Loucy (cell line): ENCODE data around the gene BICRA.
"Not testable (repeated sequence)": the region's sequence is repeated elsewhere in the genome, so short reads cannot be mapped to it uniquely, and the experiment has no call there.

Experiments
- H2AFZ ChIP-seq: fragments of 200-600 bp; sonication (generic); 2 replicates; pipeline ENCODE4 v1.6.0; 2016; ENCODE audit warnings: antibody characterized with exemption, mild to moderate bottlenecking, low read length, moderate library complexity
- H3F3A ChIP-seq: fragments of 200-600 bp; 2 replicates; pipeline ENCODE4 v1.6.0; 2016; ENCODE audit warnings: antibody characterized with exemption, low read depth, mild to moderate bottlenecking
- H3K27me3 ChIP-seq: fragments of 200-600 bp; sonication (generic); 2 replicates; pipeline ENCODE4 v1.6.1; 2014; ENCODE audit warnings: low read length, mild to moderate bottlenecking; ENCODE audit not compliant: insufficient read depth, poor library complexity, severe bottlenecking
- H3K36me3 ChIP-seq: fragments of 200-600 bp; sonication (generic); 2 replicates; pipeline ENCODE4 v1.6.1; 2016; ENCODE audit warnings: low read length; ENCODE audit not compliant: insufficient read depth
- H3K4me1 ChIP-seq: fragments of 200-600 bp; sonication (generic); 2 replicates; pipeline ENCODE4 v1.5.1; 2014; ENCODE audit warnings: low read length, mild to moderate bottlenecking; ENCODE audit not compliant: insufficient read depth, poor library complexity, severe bottlenecking
- H3K4me2 ChIP-seq: fragments of 200-600 bp; sonication (generic); 2 replicates; pipeline ENCODE4 v1.6.0; 2014; ENCODE audit warnings: antibody characterized with exemption, low read length, low read depth, mild to moderate bottlenecking; ENCODE audit not compliant: poor library complexity, severe bottlenecking
- H3K4me3 ChIP-seq: fragments of 200-600 bp; sonication (generic); 2 replicates; pipeline ENCODE4 v1.5.1; 2014; ENCODE audit warnings: low read length, mild to moderate bottlenecking, mixed read lengths; ENCODE audit not compliant: poor library complexity, severe bottlenecking
- H3K79me2 ChIP-seq: fragments of 200-600 bp; sonication (generic); 2 replicates; pipeline ENCODE4 v1.6.1; 2014; ENCODE audit warnings: low read length; ENCODE audit not compliant: insufficient read depth
- H3K9ac ChIP-seq: fragments of 200-600 bp; sonication (generic); 2 replicates; pipeline ENCODE4 v1.6.0; 2014; ENCODE audit warnings: mild to moderate bottlenecking, low read depth, low read length, moderate library complexity; ENCODE audit not compliant: poor library complexity, severe bottlenecking
- H3K9me2 ChIP-seq: fragments of 200-600 bp; sonication (generic); replicated peaks from 2 replicates; pipeline ENCODE4 v1.6.1; 2016; ENCODE audit warnings: low read depth, low read length, mixed read lengths
- H3K9me3 ChIP-seq: fragments of 200-600 bp; sonication (generic); 2 replicates; pipeline ENCODE4 v1.6.1; 2014; ENCODE audit warnings: mild to moderate bottlenecking, antibody characterized with exemption, low read length, low read depth; ENCODE audit not compliant: insufficient read depth
- H4K20me1 ChIP-seq: fragments of 200-600 bp; sonication (generic); 2 replicates; pipeline ENCODE4 v1.6.0; 2014; ENCODE audit warnings: antibody characterized with exemption, low read length, mild to moderate bottlenecking; ENCODE audit not compliant: insufficient read depth, poor library complexity, severe bottlenecking
- EZH2phosphoT487 ChIP-seq: fragments of 200-600 bp; IDR thresholded peaks from 2 replicates; pipeline ENCODE4 v1.6.1; 2018; ENCODE audit warnings: antibody characterized with exemption, mild to moderate bottlenecking, moderate library complexity, borderline replicate concordance
- TF ChIP-seq, protein P1 (sequence below): fragments of 200-600 bp; sonication (generic); conservative IDR thresholded peaks from 2 replicates; pipeline ENCODE4 v1.5.1; 2014; ENCODE audit warnings: mild to moderate bottlenecking, antibody characterized with exemption, low read length

Gene BICRA

DNA sequence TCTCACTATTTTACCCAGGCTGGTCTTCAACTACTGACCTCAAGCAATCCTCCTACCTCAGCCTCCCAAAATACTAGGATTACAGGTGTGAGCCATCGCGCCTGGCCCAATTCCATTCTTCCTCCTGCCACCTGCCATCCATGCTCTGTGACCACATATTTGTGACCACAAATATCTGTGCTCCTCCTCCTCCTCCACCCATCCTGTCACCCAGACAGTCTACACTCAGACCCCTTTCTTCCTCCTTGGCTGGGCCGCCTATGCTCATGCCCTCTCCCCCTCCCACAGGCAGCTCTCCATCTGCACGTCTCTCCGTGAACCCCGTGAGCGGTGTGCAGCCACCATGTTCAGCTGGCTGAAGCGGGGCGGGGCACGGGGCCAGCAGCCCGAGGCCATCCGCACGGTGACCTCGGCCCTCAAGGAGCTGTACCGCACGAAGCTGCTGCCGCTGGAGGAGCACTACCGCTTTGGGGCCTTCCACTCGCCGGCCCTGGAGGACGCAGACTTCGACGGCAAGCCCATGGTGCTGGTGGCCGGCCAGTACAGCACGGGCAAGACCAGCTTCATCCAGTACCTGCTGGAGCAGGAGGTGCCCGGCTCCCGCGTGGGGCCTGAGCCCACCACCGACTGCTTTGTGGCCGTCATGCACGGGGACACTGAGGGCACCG is 107.5 kb downstream of the BICRA start:
- H3K9ac ChIP-seq = no peak overlapping the region
- no peaks in the 10 kb centered on the region for H3F3A ChIP-seq
- TF ChIP-seq EZH2phosphoT487 = no peak
- TF ChIP-seq, protein P1, sequence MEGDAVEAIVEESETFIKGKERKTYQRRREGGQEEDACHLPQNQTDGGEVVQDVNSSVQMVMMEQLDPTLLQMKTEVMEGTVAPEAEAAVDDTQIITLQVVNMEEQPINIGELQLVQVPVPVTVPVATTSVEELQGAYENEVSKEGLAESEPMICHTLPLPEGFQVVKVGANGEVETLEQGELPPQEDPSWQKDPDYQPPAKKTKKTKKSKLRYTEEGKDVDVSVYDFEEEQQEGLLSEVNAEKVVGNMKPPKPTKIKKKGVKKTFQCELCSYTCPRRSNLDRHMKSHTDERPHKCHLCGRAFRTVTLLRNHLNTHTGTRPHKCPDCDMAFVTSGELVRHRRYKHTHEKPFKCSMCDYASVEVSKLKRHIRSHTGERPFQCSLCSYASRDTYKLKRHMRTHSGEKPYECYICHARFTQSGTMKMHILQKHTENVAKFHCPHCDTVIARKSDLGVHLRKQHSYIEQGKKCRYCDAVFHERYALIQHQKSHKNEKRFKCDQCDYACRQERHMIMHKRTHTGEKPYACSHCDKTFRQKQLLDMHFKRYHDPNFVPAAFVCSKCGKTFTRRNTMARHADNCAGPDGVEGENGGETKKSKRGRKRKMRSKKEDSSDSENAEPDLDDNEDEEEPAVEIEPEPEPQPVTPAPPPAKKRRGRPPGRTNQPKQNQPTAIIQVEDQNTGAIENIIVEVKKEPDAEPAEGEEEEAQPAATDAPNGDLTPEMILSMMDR = no peak
- no peaks in the 10 kb centered on the region for H3K36me3 ChIP-seq
- no peak overlapping the region for H2AFZ ChIP-seq
- no peaks in the 10 kb centered on the region for H3K4me1 ChIP-seq
- H4K20me1 ChIP-seq = no peaks in the 10 kb centered on the region
- no peaks in the 10 kb centered on the region for H3K27me3 ChIP-seq
- no peaks in the 10 kb centered on the region for H3K9me3 ChIP-seq
- H3K9me2 ChIP-seq = no peaks in the 10 kb centered on the region
- no peak overlapping the region for H3K4me3 ChIP-seq
- no peaks in the 10 kb centered on the region for H3K79me2 ChIP-seq
- H3K4me2 ChIP-seq = no peak overlapping the region

GRCh38 chr19:47718415-47719046 is 109.6 kb downstream of the BICRA start:
- H3K4me1 ChIP-seq, H3K9me2 ChIP-seq, H2AFZ ChIP-seq, H3K4me2 ChIP-seq, H3K36me3 ChIP-seq, H3K9ac ChIP-seq, H3F3A ChIP-seq, H3K9me3 ChIP-seq, H3K4me3 ChIP-seq, H4K20me1 ChIP-seq, H3K27me3 ChIP-seq, H3K79me2 ChIP-seq: not testable (repeated sequence)

- Histone ChIP-seq H3K4me2 (no peak overlapping the region), H4K20me1 (no peaks in the 10 kb centered on the region), H3F3A (no peaks in the 10 kb centered on the region), H3K27me3 (no peaks in the 10 kb centered on the region), H3K79me2 (no peaks in the 10 kb centered on the region), H3K4me3 (no peak overlapping the region), H3K9me3 (no peaks in the 10 kb centered on the region), H3K4me1 (no peaks in the 10 kb centered on the region), H3K9ac (no peak overlapping the region), H3K9me2 (no peaks in the 10 kb centered on the region), H2AFZ (no peak overlapping the region), H3K36me3 (no peaks in the 10 kb centered on the region)
- TF ChIP-seq, protein P1 = no peak
- no peak for TF ChIP-seq EZH2phosphoT487
Measured at GRCh38 chr19:47719047-47719859, 110.3 kb downstream of the BICRA start.
